ENCODE data around the gene ACO1. TPM values are rescaled to one million over a fixed set of nuclear protein-coding genes. Genes with fewer than 3 reads are reported as not detected.

ACO1 gene
- 71.9 and 93.7 TPM in 2 replicates for total RNA-seq

GRCh38 chr9:32384364-32385151 is at the start of gene ACO1:
Gene ACO1, plus strand, starts transcription at chr9:32384643. Its CDS starts 20,864 bp downstream, at chr9:32405507.

Other genes starting within 250 kb of the ACO1 start
- gene RIGI, start 141.6 kb downstream of the ACO1 start, total RNA-seq: 8.7 and 10.4 TPM in 2 replicates
- gene SMIM27, start 167.7 kb downstream of the ACO1 start, total RNA-seq: 1.2 and 6.1 TPM in 2 replicates
- 38.2 and 45.7 TPM in 2 replicates for gene TOPORS, start 167.9 kb downstream of the ACO1 start, total RNA-seq
- gene NDUFB6, start 188.5 kb downstream of the ACO1 start, total RNA-seq: 59.1 and 70.8 TPM in 2 replicates